ENCODE measurements around the gene RPS15.

Gene RPS15

DNA sequence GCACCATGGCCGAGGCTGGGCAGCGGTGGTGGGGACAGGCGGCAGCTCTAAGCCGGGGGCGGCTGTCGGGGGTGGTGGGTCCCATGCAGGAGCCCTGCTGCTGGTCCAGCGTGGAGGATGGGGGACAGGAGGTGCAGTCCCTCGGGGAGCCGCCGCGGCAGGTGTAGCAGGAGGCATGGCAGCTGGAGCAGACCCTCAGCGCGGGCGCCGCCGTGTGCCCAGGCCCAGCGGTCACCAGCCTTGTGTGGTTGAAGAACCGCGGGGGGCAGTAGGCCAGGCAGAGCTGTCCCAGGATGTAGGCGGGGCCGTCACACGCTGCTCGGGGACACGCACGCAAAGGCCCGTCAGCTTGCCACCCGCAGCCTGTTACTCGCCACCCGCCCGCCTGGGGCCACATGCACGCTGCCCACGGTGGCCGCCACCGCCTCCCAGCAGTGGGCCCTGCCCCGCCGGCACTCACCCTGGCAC is 43.7 kb downstream of the RPS15 start:
- no peaks in the 10 kb centered on the region for H3K36me3 ChIP-seq (ENCODE audit: control insufficient read depth, insufficient read depth, low read length)
- DNase-seq (ENCODE audit: extremely low read depth, insufficient read length), result peak; percentile 18
- H3K27me3 ChIP-seq (replicated peaks; ENCODE audit: control insufficient read depth, insufficient read depth, low read length), result no peaks in the 10 kb centered on the region
- TF ChIP-seq, protein P1, sequence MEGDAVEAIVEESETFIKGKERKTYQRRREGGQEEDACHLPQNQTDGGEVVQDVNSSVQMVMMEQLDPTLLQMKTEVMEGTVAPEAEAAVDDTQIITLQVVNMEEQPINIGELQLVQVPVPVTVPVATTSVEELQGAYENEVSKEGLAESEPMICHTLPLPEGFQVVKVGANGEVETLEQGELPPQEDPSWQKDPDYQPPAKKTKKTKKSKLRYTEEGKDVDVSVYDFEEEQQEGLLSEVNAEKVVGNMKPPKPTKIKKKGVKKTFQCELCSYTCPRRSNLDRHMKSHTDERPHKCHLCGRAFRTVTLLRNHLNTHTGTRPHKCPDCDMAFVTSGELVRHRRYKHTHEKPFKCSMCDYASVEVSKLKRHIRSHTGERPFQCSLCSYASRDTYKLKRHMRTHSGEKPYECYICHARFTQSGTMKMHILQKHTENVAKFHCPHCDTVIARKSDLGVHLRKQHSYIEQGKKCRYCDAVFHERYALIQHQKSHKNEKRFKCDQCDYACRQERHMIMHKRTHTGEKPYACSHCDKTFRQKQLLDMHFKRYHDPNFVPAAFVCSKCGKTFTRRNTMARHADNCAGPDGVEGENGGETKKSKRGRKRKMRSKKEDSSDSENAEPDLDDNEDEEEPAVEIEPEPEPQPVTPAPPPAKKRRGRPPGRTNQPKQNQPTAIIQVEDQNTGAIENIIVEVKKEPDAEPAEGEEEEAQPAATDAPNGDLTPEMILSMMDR (IDR thresholded peaks at IDR 0.05; ENCODE audit: insufficient read depth, low read length, poor library complexity, severe bottlenecking), result no peak
- no peak overlapping the region for H3K4me3 ChIP-seq (replicated peaks; ENCODE audit: low read depth, low read length)

DNA sequence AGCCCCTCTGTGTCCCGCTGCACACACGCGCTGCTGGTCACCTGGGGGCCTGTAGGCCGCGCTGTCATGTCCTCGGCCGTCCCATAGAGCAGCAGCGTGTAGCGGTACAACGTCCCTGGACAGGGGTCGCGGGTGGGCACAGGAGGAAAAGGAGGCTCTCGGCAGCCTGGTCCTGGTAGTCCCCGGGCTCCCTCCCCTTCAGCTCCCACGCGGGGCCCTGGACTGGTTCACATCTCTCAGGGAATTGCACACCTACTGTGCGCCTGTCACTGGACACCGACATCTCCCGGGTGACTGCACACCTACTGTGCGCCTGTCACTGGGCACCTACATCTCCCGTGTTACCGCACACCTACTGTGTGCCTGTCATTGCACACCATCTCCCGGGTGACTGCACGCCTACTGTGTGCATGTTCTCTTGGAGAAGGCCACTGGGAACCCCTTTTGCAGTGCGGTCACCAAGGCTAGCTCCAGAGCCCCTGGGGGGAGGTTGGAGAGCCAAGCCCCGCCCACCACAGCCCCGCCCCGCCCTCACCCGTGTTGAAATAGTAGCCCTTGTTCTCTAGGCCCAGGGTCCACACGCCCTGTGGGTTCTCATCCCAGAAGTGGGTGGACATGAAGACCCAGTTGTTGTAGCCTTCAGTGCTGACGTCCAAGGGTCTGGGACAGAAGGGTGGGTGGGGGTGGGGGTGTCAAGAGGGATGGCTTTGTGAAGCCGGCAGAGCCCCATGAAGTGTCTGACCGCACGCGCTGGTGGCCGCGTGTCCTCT is 44.4 kb downstream of the RPS15 start:
- TF ChIP-seq, protein P1 (IDR thresholded peaks at IDR 0.05; ENCODE audit: insufficient read depth, low read length, poor library complexity, severe bottlenecking), result no peak
- Histone ChIP-seq H3K27me3 (replicated peaks; ENCODE audit: control insufficient read depth, insufficient read depth, low read length) (no peaks in the 10 kb centered on the region), H3K4me3 (replicated peaks; ENCODE audit: low read depth, low read length) (no peak overlapping the region), H3K36me3 (ENCODE audit: control insufficient read depth, insufficient read depth, low read length) (no peaks in the 10 kb centered on the region)
- DNase-seq (ENCODE audit: extremely low read depth, insufficient read length), result peak; percentile 16

DNA sequence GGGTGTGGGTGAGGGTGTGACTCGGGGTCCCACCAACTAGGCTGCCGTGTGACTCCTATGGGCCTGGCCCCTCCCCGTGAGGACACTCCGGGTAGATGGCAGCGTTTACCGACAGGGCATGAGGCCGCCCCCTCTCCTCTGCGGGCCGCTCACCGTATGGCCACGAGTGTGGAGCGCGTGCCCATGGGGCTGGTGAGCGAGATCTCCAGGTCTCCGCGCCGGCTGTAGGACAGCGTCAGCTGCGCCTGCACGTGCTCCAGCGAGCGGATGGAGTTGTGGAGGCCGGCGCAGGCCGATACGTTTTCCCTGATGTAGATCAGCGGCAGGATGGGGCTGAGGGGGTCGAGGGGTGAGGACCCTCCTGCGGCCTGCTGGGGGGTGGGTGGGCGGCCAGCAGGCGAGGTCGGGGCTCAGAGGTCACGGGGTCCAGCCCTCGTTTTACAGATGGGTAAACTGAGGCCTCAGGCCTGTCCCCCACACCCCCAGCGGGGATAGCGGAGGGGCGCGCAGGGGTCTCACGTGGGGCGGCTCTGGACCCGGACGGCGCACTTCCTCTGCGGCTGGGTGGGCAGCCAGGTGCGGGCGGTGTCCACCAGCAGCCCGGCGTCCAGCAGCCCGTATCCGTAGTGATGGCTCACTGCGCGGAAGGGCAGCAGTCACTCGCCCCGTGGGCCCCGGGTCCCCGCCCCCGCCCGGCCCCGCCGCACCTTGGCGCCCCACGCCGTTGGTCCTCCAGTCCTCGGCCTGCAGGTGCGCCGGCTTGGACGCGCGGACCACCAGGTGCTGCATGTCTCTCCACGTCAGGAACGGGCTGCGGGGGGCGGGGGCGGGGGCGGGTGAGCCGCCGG is 45.2 kb downstream of the RPS15 start:
- H3K36me3 ChIP-seq (ENCODE audit: control insufficient read depth, insufficient read depth, low read length), result no peaks in the 10 kb centered on the region
- peak; percentile 15 for DNase-seq (ENCODE audit: extremely low read depth, insufficient read length)
- TF ChIP-seq, protein P1 (IDR thresholded peaks at IDR 0.05; ENCODE audit: insufficient read depth, low read length, poor library complexity, severe bottlenecking), result no peak
- no peak overlapping the region for H3K4me3 ChIP-seq (replicated peaks; ENCODE audit: low read depth, low read length)
- H3K27me3 ChIP-seq (replicated peaks; ENCODE audit: control insufficient read depth, insufficient read depth, low read length), result no peaks in the 10 kb centered on the region

DNA sequence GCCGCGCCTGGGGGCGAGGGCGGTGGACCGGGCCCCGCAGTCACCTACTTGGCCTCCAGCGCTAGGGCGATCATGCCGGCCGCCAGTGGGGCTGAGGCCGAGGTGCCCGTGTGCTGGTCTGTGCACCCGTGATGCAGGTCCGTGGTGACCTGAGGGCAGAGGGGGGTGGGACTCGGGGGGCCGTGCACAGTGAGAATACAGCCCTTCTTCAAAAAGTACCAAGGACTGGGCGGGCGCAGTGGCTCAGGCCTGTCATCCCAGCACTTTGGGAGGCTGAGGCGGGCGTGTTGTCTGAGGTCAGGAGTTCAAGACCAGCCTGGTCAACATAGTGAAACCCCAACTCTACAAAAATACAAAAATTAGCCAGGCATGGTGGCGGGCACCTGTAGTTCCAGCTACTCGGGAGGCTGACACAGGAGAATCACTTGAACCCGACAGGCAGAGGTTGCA is 45.8 kb downstream of the RPS15 start:
- DNase-seq (ENCODE audit: extremely low read depth, insufficient read length), result no peak
- H3K4me3 ChIP-seq (replicated peaks; ENCODE audit: low read depth, low read length), result no peak overlapping the region
- H3K27me3 ChIP-seq (replicated peaks; ENCODE audit: control insufficient read depth, insufficient read depth, low read length), result no peaks in the 10 kb centered on the region
- no peaks in the 10 kb centered on the region for H3K36me3 ChIP-seq (ENCODE audit: control insufficient read depth, insufficient read depth, low read length)
- TF ChIP-seq, protein P1 (IDR thresholded peaks at IDR 0.05; ENCODE audit: insufficient read depth, low read length, poor library complexity, severe bottlenecking), result no peak

DNA sequence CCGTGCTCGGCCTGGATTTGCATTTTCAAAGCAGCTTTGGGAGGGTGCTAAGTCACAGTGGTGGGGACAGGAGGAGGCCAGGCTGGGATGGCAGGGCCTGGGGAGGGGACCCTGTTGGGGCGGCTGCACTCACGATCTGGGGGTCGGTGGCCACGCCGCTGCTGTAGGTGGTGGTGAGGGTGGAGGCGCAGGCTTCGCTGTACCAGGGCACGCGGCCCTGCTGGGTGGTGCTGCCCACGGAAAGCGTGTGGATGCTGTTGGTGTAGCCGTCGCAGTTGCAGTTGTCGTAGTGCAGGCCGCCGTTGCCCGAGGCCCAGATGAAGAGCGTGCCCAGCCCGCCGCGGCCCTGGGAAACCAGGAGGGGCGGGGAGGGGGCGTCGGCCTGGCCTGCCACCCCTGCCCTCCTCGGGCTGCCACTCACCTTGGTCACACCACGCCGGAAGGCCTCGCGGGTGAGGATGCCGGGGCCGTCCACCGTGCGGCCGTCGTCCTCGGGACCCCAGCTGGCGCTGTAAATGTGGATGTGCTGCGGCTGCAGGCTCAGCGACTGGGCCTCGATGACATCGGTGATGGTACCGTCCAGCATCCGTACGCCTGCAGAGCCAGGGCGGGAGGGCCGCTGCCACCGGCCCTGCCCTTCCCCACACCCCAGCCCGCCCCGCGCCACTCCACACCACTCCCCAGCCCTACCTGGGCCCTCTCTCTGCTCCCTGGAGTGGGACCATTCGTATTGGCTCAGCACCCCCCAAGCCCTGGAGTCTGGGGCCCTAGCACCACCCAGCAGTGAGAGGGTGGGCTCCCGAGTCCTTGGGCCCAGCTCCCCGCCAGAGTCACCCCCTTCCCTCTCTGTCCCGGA is 48.8 kb downstream of the RPS15 start:
- Histone ChIP-seq H3K36me3 (ENCODE audit: control insufficient read depth, insufficient read depth, low read length) (no peaks in the 10 kb centered on the region), H3K27me3 (replicated peaks; ENCODE audit: control insufficient read depth, insufficient read depth, low read length) (no peaks in the 10 kb centered on the region; the same call in 1 of the 2 replicates), H3K4me3 (replicated peaks; ENCODE audit: low read depth, low read length) (no peak overlapping the region)
- DNase-seq (ENCODE audit: extremely low read depth, insufficient read length), result no peak
- TF ChIP-seq, protein P1 (IDR thresholded peaks at IDR 0.05; ENCODE audit: insufficient read depth, low read length, poor library complexity, severe bottlenecking), result no peak

All from GM06990 (cell line).